HG03095 (cell line): ENCODE data around the gene CDKAL1.
"Not testable (repeated sequence)": the region's sequence is repeated elsewhere in the genome, so short reads cannot be mapped to it uniquely, and the experiment has no call there.

Source experiments
- ATAC-seq: cut with Tn5 transposase; IDR thresholded peaks from one replicate; pipeline ENCODE4 v1.9.1; 2021; ENCODE audit warnings: moderate library complexity; ENCODE audit not compliant: unreplicated experiment

Gene CDKAL1

GRCh38 chr6:20534295-20535262, at the start of gene CDKAL1:
CDKAL1 (plus strand) TSS chr6:20534457; CDS start chr6:20546351, 11,894 bp downstream.
- ATAC-seq, result peak; percentile 82

- ATAC-seq, result no peak
These were observed 47.6 kb upstream of the CDKAL1 start for GRCh38 chr6:20486641-20487040.

DNA sequence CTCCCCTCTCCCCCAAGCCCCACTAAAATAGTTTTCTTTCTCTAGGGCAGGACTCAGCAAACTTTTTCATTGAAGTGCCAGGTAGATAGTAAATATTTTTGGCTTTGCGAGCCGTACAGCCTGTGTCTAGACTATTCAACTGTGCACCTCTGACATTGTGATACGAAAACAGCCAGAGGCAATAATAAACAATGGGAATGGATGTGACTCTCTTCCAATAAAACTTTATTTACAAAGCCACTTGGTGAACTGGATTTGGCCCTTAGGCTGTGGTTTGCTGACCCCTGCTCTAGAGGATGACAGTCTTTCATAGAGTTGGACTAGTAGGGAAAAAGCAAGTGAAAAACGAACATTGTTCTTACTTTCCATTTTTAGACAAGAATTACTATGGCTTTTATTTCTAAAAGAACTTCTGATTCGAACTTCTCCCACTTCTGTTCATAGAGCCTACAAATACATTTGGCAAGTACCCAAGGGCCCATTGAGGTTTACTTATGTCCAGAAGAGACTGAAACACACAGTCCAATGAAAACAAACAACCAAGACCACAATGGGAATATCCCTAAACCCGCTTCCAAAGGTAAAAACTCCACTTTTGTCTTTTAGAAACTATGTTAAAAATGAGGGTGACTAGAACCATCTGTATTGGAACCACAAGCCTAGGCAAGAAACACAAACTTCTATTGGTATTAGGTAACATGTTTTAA, 46.4 kb upstream of the CDKAL1 start:
- ATAC-seq, result no peak

GRCh38 chr6:20490591-20490990, 43.7 kb upstream of the CDKAL1 start:
- no peak for ATAC-seq

DNA sequence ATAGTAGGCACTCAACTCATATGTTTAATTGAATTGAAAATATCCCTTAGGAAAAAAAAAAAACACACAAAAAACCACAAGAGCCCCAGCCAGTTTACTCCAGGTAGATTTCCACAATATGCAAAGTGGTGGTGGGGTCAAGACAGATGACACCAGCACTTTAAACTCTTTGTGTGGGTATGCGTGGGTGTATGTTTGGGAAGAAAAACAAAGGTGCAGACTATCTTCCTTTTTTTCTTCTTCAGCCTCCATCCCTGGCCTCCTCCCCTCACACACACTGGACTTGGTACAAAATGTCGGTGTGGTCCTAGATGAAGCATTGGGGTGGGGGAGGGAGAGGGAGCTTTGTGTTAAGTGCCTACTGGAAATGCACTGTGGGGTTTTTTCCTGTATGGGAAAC, 42.2 kb upstream of the CDKAL1 start:
- no peak for ATAC-seq

- no peak for ATAC-seq
These were observed 36.8 kb upstream of the CDKAL1 start for GRCh38 chr6:20497216-20498040.

- no peak for ATAC-seq
These were observed 36.2 kb upstream of the CDKAL1 start for GRCh38 chr6:20498041-20498385.

GRCh38 chr6:20509212-20509611, 25.0 kb upstream of the CDKAL1 start:
- no peak for ATAC-seq

DNA sequence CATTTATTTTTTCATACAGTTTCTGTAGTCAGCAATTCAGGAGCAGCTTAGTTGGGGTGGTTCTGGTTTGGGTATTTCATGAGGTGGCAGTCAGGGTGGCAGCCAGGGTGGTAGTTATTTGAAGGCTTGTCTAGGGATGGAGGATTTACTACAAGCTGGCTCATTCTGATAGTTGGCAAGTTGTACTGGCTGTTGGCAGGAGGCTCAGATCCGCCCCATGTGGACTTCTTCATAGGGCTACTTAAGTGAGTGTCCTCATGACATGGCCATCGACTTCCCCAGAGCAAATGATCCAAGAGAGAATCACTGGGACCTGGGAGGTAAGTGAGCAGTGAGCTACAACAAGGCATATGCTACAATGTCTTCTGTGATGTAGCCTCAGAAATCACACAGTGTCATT, 22.4 kb upstream of the CDKAL1 start:
- ATAC-seq, result no peak

- not testable (repeated sequence) for ATAC-seq
These were observed 9.0 kb upstream of the CDKAL1 start for GRCh38 chr6:20525208-20525607.

DNA sequence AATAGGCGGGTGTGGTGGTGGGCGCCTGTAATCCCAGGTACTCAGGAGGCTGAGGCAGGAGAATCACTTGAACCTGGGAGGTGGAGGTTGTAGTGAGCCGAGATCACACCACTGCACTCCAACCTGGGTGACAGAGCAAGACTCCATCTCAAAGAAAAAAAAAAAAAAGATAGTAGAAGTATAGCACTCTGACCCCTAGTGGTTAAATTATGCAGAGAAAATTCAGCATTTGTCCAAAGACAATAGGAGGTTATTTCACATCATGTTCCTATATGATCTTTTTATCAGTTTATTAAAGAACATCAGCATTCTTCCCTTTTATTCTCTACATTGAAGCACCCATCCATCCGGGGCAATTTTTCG, 5.2 kb upstream of the CDKAL1 start:
- not testable (repeated sequence) for ATAC-seq

DNA sequence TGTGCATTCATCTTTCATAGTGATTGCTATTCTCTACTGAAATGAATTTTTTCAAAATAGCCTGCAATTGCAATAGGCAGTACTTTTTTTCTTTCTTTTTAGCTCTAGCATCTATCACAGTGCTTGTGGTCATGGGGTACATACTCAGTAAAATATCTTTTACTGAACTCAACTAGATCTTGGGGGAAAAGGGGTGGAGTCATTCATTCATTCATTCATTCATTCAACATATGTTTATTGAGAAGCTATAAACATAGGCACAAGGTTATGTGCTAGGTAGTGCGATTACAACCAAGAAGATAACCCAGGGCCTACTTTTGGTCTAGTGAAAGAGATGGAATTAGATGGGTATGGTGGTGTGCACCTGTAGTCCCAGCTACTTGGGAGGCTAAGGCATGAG, 1.4 kb upstream of the CDKAL1 start:
- no peak for ATAC-seq

DNA sequence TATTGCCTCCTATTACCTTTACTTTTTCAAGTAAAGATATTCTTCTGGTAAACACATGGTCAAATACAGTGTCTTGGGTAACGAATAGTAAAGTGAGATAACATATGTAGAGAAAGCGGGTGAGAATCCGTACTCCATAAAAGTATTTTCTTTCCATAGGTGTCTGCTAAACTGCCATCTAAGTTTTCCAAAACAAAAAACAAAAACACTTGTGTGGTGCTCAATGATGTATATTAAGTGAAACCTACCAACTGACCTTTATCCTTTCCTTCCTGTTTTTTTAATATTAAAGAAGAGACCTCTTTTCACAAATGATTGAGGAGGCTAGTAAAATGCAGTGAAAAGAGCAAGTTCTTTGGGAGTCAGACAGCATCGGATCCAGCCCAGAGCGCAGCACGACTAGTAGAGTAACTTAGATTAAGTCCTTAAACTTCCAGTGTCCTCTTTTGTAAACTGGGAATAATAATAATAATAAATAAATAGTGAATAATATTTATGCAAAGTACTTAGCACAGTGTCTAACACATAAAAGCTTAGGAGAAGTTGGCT, 437 bp upstream of the CDKAL1 start:
- ATAC-seq, result no peak

GRCh38 chr6:20538131-20538662, 3.9 kb downstream of the CDKAL1 start:
- ATAC-seq, result no peak

DNA sequence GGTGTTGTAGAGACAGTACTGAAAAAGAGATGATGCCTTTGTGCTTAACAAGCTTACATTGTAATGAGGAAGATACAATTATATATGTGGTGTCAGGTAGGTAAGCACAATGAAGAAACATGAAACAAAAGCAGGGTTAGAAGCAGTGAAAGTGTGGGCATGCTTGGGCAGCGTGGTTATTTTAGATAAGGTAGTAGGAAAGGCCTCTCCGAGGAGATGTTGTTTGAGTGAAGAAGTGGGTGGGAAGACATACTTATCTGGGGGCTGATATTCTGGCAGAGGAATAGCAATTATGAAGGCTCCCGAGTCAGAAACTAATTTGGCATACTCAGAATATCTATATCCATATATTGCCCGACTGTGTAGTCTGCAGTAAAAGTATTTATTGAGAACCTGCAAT, 4.7 kb downstream of the CDKAL1 start:
- no peak for ATAC-seq

DNA sequence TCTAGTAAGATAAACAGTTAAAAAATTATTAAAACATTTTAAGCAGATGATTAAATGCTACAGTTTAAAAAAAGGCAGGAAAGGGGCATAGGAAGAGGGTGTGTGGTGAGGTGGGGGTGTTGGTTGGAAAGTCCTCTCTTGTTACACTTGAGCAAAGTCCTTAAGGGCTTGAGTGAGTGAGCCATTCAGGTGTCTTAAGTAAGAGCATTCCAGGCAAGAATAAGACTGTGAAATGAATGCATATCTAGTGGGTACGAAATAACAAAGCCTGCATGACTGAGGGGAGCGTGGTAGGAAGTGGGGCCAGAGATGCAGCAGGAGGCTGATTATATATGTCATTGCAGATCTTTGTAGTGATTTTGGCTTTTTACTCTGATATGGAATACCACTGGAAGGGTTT, 5.1 kb downstream of the CDKAL1 start:
- no peak for ATAC-seq

- no peak for ATAC-seq
These were observed 6.4 kb downstream of the CDKAL1 start for GRCh38 chr6:20540683-20541082.

DNA sequence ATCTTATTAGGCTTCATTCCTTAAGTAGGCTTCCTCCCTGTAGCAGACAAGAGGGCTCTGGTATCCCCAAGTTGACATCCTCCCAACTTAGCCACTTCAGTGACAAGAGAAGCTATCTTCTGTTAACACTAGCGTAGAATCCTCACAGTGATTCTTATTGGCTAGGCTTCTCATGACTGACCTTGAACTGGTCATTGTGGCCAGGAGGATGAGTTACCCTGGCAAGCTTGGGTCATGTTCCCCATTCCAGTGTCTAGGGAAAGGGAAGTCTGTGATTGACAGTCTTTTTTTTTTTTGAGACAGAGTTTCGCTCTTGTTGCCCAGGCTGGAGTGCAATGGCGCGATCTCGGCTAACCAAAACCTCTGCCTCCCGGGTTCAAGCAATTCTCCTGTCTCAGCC, 7.1 kb downstream of the CDKAL1 start:
- ATAC-seq, result no peak

DNA sequence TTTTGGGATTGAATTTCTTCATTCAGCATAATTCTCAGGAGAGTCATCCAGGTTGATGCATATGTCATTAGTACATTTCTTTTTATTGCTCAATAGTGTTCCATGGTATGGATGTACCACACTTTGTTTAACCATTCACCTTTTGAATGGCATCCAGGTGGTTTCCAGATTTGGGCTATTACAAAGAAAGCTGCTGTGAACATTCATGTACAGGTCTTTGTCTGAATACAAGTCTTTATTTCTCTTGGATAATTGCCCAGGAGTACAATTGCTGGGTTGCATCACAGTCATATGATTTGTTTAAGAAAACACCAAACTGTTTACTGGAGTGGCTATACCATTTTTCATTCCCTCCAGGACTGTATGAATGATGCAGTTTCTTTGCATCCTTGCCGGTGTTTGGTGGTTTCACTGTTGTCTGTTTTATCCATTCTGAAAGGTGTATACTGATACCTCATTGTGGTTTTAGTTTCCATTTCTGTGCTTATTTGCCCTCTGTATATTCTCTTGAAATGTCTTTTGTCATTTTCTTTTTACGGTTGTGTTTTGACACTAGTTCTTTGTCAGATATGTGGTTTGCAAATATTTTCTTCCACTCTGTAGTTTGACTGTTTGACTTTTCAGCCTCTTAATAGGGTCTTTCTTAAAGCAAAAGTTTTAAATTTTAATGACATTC, 8.8 kb downstream of the CDKAL1 start:
- peak; percentile 98 for ATAC-seq

GRCh38 chr6:20548264-20548663, 14.0 kb downstream of the CDKAL1 start:
- no peak for ATAC-seq
